Activated gamma-delta T cell treated with anti-CD3 and anti-CD28 coated beads, Interleukin-2, amount 50 U/mL, for 16 hours (primary cell): ENCODE results near the gene KRT20.
"Not testable (repeated sequence)": the region's sequence is repeated elsewhere in the genome, so short reads cannot be mapped to it uniquely, and the experiment has no call there.

ENCODE experiments used
- DNase-seq: peaks from one replicate; pipeline ENCODE4 v3.0.0-alpha.2; 2020; ENCODE audit warnings: low read depth

KRT20 gene, protein sequence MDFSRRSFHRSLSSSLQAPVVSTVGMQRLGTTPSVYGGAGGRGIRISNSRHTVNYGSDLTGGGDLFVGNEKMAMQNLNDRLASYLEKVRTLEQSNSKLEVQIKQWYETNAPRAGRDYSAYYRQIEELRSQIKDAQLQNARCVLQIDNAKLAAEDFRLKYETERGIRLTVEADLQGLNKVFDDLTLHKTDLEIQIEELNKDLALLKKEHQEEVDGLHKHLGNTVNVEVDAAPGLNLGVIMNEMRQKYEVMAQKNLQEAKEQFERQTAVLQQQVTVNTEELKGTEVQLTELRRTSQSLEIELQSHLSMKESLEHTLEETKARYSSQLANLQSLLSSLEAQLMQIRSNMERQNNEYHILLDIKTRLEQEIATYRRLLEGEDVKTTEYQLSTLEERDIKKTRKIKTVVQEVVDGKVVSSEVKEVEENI

GRCh38 chr17:40884708-40885512 lies at the start of gene KRT20:
KRT20 (minus strand) TSS chr17:40885242; CDS start chr17:40885185, 57 bp downstream.
- DNase-seq, result no peak

- DNase-seq, result no peak
Observed at GRCh38 chr17:40932608-40933007, 47.6 kb upstream of the KRT20 start.

DNA sequence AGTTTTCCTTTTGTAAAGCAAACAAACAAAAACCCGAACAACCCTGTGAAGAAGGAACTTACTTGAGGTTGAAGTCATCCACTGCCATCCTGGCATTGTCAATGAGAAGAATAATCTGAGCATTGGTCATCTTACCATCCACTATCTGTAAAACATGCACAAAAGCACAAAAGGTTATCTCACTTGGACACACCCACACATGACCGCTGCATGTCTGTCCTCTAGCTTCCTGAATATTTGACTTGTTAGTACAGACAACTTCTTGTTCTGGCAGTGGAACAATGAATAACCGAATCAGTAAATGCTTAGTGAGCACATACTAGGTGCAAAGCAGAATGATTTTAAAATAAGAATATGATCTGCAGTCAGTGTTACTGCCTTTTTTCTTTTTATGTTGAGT lies 46.3 kb upstream of the KRT20 start:
- no peak for DNase-seq

DNA sequence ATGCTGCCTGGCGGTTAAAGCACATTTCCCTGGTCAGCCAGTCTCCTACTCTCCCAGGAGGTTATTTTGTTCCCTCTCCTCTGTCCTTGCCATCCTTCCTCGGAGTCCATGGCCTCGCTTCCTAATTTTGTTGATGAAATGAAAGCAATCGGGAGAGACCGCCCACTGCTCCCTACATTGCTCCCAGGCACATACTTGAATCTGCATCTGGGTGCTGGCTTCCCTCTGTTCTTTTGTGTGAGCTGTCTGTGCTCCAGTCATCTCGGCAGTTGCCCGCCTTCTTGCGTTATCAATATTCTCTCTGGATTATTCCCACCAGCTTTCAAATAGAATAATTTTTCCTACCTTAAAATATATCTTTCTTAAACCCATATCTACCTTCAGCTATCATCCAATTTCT lies 41.3 kb upstream of the KRT20 start:
- no peak for DNase-seq

- DNase-seq, result no peak
Observed at GRCh38 chr17:40922239-40922638, 37.2 kb upstream of the KRT20 start.

- DNase-seq, result no peak
Observed at GRCh38 chr17:40921026-40921425, 36.0 kb upstream of the KRT20 start.

GRCh38 chr17:40917116-40917515 lies 32.1 kb upstream of the KRT20 start:
- not testable (repeated sequence) for DNase-seq

DNA sequence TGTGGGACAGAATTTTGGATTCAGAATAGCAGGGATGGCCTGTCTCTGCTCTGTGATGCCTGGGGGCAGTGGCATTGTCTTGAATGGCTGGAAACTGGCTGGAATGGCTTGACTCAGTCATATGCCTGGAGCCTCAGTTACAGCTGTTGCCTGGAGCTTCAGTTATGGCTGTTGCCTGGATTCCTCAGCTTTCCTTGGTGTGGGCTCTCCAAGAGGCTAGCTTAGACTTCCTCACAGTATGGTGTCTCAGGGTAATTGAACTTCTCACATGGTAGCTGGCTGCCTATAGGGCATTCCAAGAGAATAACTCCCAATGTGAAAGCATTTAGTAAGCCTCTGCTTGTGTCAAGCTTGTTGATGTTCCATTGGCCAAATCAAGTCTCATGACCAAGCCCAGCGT lies 31.3 kb upstream of the KRT20 start:
- no peak for DNase-seq

DNA sequence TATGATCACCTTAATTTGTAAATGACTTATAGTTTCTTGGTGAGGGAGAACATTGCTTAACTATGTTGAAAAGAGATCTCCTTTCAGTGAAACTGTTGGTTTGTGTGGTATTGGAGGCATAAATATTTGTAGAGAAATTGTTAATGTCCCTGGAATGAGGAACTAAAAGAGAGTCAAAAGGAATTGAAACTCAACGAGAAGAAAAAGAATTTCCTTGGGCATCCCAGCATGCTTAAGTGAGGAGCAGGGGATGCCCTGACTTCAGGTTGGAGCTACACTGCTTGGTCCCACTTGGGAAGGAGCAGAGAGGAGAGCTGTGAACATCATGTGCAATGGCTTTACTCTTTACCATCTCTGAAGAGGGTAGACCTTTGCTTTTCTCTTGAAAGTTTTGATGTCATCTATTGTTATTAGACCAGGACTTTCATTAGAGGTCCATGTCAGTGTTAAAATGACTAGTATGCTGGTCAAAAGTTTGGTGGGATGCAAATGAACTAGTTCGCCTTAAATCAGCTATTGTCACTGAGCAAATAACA lies 30.7 kb upstream of the KRT20 start:
- DNase-seq, result no peak

GRCh38 chr17:40915199-40915661 lies 30.2 kb upstream of the KRT20 start:
- DNase-seq, result no peak

GRCh38 chr17:40914075-40914855 lies 29.2 kb upstream of the KRT20 start:
- no peak for DNase-seq

- no peak for DNase-seq
Observed at GRCh38 chr17:40912486-40913210, 27.6 kb upstream of the KRT20 start.

GRCh38 chr17:40910441-40910841 lies 25.4 kb upstream of the KRT20 start:
- no peak for DNase-seq

GRCh38 chr17:40909755-40910154 lies 24.7 kb upstream of the KRT20 start:
- DNase-seq, result no peak

DNA sequence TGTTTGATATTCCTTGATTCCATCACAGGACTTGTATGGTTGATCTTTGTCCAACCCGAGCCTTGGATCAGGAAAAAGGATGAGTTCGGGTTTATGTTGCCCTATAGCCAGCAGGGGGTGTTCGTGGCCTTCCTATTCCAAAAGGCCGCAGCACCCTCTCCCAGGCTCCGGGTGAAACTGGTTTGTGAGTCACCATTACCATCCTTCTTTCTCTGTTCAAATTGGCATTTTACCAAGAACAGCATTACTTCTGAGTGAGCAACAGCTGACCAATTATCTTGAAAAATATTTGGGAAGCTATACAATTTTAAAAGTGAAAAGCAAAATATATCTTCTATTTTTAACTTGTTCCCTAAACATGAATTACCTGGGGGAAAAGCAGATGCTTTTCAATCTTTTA lies 24.3 kb upstream of the KRT20 start:
- DNase-seq, result peak; percentile 42

GRCh38 chr17:40906613-40907012 lies 21.6 kb upstream of the KRT20 start:
- no peak for DNase-seq

DNA sequence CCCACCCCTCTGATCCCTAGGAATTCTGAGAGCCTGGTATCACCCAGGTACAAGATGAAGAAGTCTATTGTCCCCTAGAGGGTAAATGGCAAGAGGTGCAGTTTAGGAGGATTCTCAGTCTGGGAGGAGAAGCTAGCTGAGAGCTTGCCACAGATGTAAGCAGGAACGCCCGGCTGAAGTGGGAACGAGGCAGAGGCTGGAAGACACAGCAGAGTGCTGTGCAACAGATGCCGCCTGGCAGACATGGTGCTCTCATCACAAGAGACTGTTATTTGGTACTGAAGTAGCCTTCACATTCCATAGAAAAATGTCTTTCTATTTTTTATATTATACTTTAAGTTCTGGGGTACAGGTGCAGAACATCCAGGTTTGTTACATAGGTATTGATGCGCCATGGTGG lies 20.3 kb upstream of the KRT20 start:
- DNase-seq, result no peak

DNA sequence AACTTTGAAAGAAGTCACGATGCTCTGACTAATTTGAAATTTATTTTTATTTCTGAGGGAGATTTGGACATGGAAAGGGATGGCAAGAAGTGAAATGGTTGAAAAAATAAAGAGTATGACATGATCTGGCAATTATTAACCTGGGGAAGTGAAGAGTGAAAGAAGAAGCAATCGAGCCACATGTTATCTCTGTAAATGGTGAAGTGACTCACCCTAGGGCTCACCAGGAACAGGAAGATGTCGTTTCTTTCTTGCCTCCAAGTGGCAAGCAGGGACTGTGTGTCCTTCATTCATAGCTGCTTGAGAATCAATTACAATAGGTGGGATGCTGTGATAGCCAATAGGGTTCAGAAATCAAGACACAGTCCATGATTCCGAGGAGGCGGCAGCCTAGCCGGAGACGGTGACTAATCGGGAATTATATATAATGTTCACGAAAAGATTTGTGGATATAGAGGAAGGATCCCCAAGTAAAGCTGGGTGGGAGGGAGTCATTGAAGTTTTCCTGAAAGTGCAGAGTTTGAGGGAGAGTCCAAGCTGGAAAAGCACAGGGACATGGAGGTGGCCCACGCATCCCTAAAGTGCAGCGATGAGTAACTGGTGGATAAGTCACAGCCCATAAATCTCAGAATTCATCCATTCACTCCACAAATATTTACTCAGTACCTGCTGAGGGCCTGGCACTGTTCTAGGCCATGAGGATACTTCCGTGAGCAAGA lies 18.2 kb upstream of the KRT20 start:
- DNase-seq, result no peak

DNA sequence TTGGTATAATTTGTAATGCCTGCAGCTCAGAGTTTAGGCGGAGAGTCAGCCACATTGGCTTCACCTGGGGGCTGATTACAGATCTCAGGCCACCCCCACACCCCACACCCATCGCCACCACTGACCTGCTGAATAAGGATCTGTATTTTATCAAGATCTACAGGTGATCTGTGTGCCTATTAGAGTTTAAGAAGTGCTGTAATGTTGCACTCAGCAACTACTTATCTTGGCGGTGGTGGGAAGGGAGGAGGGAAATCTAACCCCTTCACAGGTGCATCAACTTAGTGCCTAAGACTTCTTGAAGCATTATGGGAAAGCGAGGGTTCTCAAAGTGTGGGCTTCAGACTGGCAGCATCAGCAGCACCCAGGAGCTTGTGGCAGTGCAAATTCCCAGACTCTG lies 17.5 kb upstream of the KRT20 start:
- DNase-seq, result no peak

DNA sequence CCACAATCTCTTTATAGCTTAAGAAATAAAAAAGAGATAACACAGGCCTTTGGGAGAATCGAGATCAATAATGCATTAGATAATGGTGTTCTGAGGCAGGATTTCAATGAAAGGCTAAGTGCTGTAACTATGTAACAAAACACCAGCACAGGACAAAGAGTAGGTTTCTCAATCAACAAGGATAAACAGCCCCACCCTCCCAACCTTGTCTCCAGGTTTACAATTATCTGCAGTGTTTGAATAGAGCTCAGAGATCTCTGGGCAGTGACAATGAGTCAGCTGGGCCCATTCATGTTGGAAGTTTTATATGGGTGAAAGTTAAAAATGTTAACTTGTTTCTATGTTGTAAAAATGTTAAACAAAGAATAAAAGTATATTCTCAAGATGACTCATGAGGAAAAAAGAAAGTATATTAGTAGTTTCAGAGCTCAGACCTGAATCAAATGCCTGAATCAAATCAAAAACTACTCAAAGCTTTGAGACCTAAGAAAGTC lies 17.0 kb upstream of the KRT20 start:
- DNase-seq, result no peak
